ENCODE measurements around the gene LPP. TPM values are rescaled to one million over a fixed set of nuclear protein-coding genes. Genes with fewer than 3 reads are reported as not detected.

The LPP gene
- total RNA-seq, 1 donor = 77.4 TPM

- Histone ChIP-seq H3K9me3 (ENCODE audit: low read depth, low read length) (no peaks in the 10 kb centered on the region), H3K79me2 (ENCODE audit: insufficient read depth, low read length) (no peaks in the 10 kb centered on the region), H3K27ac (ENCODE audit: low read depth, low read length) (peak overlapping the region; percentile 9), H3K36me3 (ENCODE audit: insufficient read depth, low read length) (no peaks in the 10 kb centered on the region), H3K4me1 (ENCODE audit: insufficient read depth, low read length) (peaks cover 23% of the 10 kb centered on the region), H3K27me3 (ENCODE audit: insufficient read depth, low read length) (no peaks in the 10 kb centered on the region), H2AFZ (ENCODE audit: low read length) (no peak overlapping the region), H3K4me2 (ENCODE audit: insufficient read depth, low read length) (no peak overlapping the region), H4K20me1 (ENCODE audit: insufficient read depth, low read length) (no peaks in the 10 kb centered on the region), H3K4me3 (ENCODE audit: insufficient read depth, low read length) (no peak overlapping the region)
- DNase-seq (ENCODE audit: insufficient read length, low spot score, missing footprints) = peak; percentile 73
- TF ChIP-seq CTCF (IDR thresholded peaks at IDR 0.05; ENCODE audit: extremely low read depth, low read depth, low read length) = no peak
Measured at GRCh38 chr3:188853856-188854771, 700.2 kb downstream of the LPP start.

GRCh38 chr3:188854772-188855149 lies 700.8 kb downstream of the LPP start:
- TF ChIP-seq CTCF (IDR thresholded peaks at IDR 0.05; ENCODE audit: extremely low read depth, low read depth, low read length) = no peak
- H3K9me3 ChIP-seq (ENCODE audit: low read depth, low read length) = no peaks in the 10 kb centered on the region
- no peak overlapping the region for H3K4me3 ChIP-seq (ENCODE audit: insufficient read depth, low read length)
- no peak overlapping the region for H2AFZ ChIP-seq (ENCODE audit: low read length)
- no peak overlapping the region for H3K4me2 ChIP-seq (ENCODE audit: insufficient read depth, low read length)
- peak overlapping the region; percentile 9 for H3K27ac ChIP-seq (ENCODE audit: low read depth, low read length)
- peaks cover 23% of the 10 kb centered on the region for H3K4me1 ChIP-seq (ENCODE audit: insufficient read depth, low read length)
- no peaks in the 10 kb centered on the region for H3K36me3 ChIP-seq (ENCODE audit: insufficient read depth, low read length)
- H4K20me1 ChIP-seq (ENCODE audit: insufficient read depth, low read length) = no peaks in the 10 kb centered on the region
- DNase-seq (ENCODE audit: insufficient read length, low spot score, missing footprints) = peak; percentile 61
- peaks cover 3% of the 10 kb centered on the region for H3K79me2 ChIP-seq (ENCODE audit: insufficient read depth, low read length)
- no peaks in the 10 kb centered on the region for H3K27me3 ChIP-seq (ENCODE audit: insufficient read depth, low read length)

- Histone ChIP-seq H4K20me1 (ENCODE audit: insufficient read depth, low read length) (peaks cover 2% of the 10 kb centered on the region), H3K9me3 (ENCODE audit: low read depth, low read length) (no peaks in the 10 kb centered on the region), H3K27me3 (ENCODE audit: insufficient read depth, low read length) (no peaks in the 10 kb centered on the region), H3K79me2 (ENCODE audit: insufficient read depth, low read length) (peaks cover 3% of the 10 kb centered on the region), H2AFZ (ENCODE audit: low read length) (no peak overlapping the region), H3K36me3 (ENCODE audit: insufficient read depth, low read length) (no peaks in the 10 kb centered on the region), H3K4me3 (ENCODE audit: insufficient read depth, low read length) (no peak overlapping the region), H3K27ac (ENCODE audit: low read depth, low read length) (no peak overlapping the region), H3K4me2 (ENCODE audit: insufficient read depth, low read length) (no peak overlapping the region), H3K4me1 (ENCODE audit: insufficient read depth, low read length) (peaks cover 23% of the 10 kb centered on the region)
- no peak for DNase-seq (ENCODE audit: insufficient read length, low spot score, missing footprints)
- no peak for TF ChIP-seq CTCF (IDR thresholded peaks at IDR 0.05; ENCODE audit: extremely low read depth, low read depth, low read length)
Measured at GRCh38 chr3:188855675-188856074, 701.7 kb downstream of the LPP start.

GRCh38 chr3:188860147-188860546 lies 706.2 kb downstream of the LPP start:
- TF ChIP-seq CTCF (IDR thresholded peaks at IDR 0.05; ENCODE audit: extremely low read depth, low read depth, low read length) = no peak
- Histone ChIP-seq H2AFZ (ENCODE audit: low read length) (no peak overlapping the region), H3K4me2 (ENCODE audit: insufficient read depth, low read length) (no peak overlapping the region), H3K79me2 (ENCODE audit: insufficient read depth, low read length) (peaks cover 3% of the 10 kb centered on the region), H3K9me3 (ENCODE audit: low read depth, low read length) (no peaks in the 10 kb centered on the region), H4K20me1 (ENCODE audit: insufficient read depth, low read length) (peaks cover 2% of the 10 kb centered on the region), H3K4me3 (ENCODE audit: insufficient read depth, low read length) (no peak overlapping the region), H3K27me3 (ENCODE audit: insufficient read depth, low read length) (no peaks in the 10 kb centered on the region), H3K27ac (ENCODE audit: low read depth, low read length) (no peak overlapping the region), H3K4me1 (ENCODE audit: insufficient read depth, low read length) (peaks cover 17% of the 10 kb centered on the region), H3K36me3 (ENCODE audit: insufficient read depth, low read length) (no peaks in the 10 kb centered on the region)
- DNase-seq (ENCODE audit: insufficient read length, low spot score, missing footprints) = no peak
